NCI-H2196 (cell line): Measurements from ENCODE around the gene MAFF.

Experiments
- DNase-seq: peaks from one replicate; lab custom pipeline; 2025; ENCODE audit not compliant: unreplicated experiment; lab: John Stamatoyannopoulos, UW

Gene MAFF

GRCh38 chr22:38247713-38248112 is 45.9 kb downstream of the MAFF start:
- DNase-seq, result no peak

GRCh38 chr22:38248280-38248679 is 46.5 kb downstream of the MAFF start:
- no peak for DNase-seq

DNA sequence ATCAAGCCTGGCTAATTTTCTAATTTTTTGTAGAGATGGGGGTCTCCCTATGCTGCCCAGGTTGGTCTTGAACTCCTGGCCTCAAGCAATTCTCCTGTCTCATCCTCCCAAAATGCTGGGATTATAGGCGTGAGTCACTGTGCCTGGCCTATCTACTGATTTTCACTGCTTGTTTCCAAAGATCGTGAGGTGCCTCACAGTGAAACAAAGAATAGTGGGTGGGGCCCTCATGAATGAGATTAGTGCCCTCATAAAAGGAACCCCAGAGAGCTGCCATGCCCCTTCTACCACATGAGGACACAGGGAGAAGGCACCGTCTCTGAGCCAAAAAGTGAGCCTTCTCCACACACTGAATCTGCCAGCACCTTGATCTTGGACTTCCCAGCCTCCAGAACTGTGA is 47.5 kb downstream of the MAFF start:
- DNase-seq, result no peak

- no peak for DNase-seq
These were observed 48.2 kb downstream of the MAFF start for GRCh38 chr22:38249803-38250642.

DNA sequence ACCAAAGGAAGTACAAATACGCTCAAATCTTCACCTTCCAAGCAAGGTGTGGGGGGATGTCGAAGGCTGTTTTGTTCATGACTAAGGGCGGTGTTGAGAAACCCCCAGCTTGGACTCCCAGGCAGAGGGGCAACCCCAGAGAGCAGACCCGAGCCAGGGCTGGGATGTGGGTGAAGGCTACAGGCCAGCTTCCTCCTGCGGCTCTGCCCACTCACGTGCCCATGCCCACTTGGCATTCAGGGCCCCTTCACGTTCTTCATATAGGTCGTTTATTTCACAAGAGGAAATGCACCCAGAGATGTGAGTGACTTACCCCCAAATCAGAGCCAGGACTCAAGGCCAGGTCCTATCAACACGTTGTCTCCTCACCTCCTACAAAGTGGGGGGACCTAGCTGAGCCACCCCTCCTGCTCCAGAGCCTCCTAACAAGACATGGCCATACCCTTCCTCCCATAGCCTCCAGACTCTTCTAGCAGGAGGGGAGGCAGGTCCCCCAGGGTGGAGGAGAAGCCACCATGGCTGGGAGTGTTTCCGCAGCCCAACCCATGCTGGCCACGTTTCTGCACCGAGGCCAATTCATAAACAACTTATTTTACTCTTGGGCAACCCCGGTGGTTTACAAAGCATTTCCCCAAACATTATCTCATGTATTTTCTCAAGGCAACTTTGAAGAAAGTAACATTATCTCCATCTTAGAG is 49.0 kb downstream of the MAFF start:
- DNase-seq, result no peak

GRCh38 chr22:38251341-38251692 is 49.5 kb downstream of the MAFF start:
- DNase-seq, result no peak

- no peak for DNase-seq
These were observed 53.9 kb downstream of the MAFF start for GRCh38 chr22:38255697-38256096.

DNA sequence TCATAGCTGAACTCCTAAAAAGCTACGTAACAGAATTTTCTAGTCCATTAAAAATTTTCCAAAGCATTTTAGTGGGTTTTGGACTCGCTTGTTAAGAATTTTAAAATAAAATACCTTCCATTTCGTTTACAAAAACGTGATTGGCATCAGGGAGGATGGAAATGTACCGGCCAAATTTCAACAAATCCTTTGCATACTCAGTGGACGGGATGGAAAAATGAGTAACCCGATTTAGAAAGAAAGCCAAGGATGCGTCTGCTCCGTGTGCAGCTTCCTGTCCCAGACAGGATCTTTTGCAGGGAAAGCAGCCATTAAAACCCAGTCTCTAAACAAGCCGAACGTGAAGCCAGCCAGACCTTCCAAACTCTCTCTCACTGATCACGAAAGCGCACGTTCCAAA is 55.4 kb downstream of the MAFF start:
- no peak for DNase-seq

- no peak for DNase-seq
These were observed 56.0 kb downstream of the MAFF start for GRCh38 chr22:38257650-38258250.

DNA sequence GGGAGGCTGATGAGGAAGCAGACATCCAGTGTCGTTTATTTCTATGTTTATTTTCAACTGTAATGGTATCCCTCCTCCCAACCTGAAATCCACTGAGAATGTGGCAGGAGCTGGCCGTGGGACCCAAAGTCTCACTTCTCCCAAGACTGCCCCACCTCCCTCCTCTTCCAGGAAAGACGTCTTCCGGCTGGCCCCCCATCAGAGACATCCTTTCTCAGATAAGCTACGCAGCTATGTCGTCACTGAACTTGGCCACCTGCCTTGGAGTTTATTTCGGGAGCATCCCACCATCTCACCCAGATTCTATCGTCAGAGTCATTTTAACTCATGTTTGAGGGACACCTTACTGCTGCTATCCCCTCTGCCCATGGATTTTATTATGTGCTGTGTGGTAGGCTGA is 57.1 kb downstream of the MAFF start:
- DNase-seq, result no peak

- DNase-seq, result no peak
These were observed 57.6 kb downstream of the MAFF start for GRCh38 chr22:38259370-38259769.

DNA sequence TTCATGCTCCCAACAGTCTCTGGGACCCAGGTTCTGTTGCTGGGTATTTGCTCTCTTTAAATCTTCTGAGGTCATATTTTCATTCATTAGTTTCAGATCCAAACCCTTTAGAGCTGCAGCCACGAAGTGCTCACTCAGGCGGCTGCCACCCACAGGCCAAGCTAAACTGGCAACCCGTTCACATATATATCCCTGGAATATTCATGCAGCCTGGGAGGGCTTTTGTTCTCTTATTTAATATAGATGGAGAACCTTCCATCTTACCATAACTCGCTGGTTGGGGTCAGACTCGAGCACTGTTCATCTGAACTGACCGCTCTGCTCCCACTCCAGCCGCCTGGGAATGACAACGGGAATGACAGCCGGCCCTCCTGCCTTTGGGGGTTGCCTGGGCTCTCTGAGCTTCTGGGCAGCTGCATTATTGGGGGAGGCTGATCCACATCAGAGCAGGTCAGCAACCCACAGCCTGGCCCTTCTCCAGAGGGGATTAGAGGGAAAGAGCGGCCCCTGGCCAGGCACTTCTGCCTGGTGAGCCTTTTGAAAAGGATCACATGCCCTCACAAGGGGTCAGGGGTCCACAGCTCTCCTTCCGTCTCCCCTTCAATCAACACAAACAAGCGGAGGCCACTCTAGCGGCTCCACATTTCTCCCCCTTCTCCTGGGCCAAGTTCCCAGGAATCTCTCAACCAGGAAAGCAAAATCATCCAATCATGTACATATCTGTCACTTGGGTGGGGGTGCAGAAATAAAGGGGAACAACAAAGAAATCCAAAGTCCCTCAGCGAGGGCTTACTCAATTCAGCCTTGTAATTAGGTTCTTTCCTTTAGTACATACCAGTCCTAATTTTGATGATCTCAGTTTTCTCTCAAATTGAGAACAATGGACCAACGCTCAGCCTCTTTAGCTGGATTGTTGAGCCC is 59.2 kb downstream of the MAFF start:
- DNase-seq, result no peak

GRCh38 chr22:38262051-38262795 is 60.4 kb downstream of the MAFF start:
- no peak for DNase-seq

DNA sequence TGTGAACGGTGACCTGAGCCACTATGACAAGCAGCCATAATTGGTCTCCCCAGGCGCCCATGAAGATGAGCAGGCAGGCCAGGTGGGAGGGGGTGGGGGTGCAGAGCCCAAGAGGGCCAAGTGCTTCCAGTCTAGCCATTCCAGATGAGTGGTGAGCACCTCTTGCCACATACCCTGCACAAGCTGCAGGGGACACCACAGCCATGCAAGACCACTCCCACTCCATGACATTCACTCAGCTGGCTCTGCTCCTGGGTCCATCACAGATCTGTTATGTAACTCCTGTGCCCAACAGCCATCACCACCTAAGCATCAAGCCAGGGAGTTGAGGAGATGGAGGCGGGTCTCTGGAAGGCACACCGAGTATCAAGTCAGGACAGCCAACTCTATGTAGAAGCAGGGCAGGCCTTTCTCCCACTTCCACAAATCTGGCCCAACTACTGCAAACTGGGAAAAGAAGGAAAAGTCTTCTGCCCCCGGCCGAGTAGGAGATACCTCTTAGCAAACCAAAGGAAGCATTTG is 62.6 kb downstream of the MAFF start:
- no peak for DNase-seq
